Measurements from ENCODE around the gene EPS8. TPM values are rescaled to one million over a fixed set of nuclear protein-coding genes. Genes with fewer than 3 reads are reported as not detected.

The EPS8 gene
- total RNA-seq, 1 experiment from 2014 or later = 232 TPM

DNA sequence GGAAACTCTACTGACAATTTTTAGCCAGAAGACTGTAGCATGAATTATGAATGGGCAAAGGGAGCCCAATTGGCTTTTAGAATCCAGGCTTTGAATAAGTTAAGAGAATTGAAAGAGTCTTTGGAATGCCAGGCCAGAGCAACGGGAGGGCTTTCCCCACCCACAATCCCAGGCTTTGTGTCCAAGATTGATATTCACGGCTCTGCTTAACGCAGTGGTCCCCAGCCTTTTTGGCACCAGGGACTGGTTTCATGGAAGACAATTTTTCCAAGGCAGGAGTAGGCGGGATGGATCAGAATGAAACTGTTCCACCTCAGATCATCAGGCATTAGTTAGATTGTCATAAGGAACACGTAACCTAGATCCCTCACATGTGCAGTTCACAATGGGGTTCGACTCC, 79.6 kb downstream of the EPS8 start:
- ChIA-PET CTCF (no interaction called here), POLR2A (ENCODE audit: unreplicated experiment) (no interaction called here)
- BruUV-seq (replicated peaks) = no TSS peak
- intact Hi-C loops (cut with micrococcal nuclease; ENCODE audit: unreplicated experiment) = no loop called here
- H3K4me1 ChIP-seq (replicated peaks; ENCODE audit: insufficient read depth) = no peaks in the 10 kb centered on the region
- peaks cover 62% of the 10 kb centered on the region for H3K79me2 ChIP-seq (ENCODE audit: low read depth)
- H3K9me3 ChIP-seq (ENCODE audit: insufficient read depth, low read depth) = no peaks in the 10 kb centered on the region; the same call in 1 of the 2 replicates
- no peaks in the 10 kb centered on the region for H3K9me2 ChIP-seq (ENCODE audit: insufficient read depth)
- no peak for DNase-seq
- no peaks in the 10 kb centered on the region; the same call in 1 of the 2 replicates for H3F3A ChIP-seq (ENCODE audit: insufficient read depth, low read depth)
- peaks cover 4% of the 10 kb centered on the region for H3K36me3 ChIP-seq (ENCODE audit: low read depth)
- H3K27ac ChIP-seq = no peak overlapping the region
- no peak for TF ChIP-seq EZH2 (IDR thresholded peaks at IDR 0.05; ENCODE audit: low read depth)
- TF ChIP-seq, protein P1, sequence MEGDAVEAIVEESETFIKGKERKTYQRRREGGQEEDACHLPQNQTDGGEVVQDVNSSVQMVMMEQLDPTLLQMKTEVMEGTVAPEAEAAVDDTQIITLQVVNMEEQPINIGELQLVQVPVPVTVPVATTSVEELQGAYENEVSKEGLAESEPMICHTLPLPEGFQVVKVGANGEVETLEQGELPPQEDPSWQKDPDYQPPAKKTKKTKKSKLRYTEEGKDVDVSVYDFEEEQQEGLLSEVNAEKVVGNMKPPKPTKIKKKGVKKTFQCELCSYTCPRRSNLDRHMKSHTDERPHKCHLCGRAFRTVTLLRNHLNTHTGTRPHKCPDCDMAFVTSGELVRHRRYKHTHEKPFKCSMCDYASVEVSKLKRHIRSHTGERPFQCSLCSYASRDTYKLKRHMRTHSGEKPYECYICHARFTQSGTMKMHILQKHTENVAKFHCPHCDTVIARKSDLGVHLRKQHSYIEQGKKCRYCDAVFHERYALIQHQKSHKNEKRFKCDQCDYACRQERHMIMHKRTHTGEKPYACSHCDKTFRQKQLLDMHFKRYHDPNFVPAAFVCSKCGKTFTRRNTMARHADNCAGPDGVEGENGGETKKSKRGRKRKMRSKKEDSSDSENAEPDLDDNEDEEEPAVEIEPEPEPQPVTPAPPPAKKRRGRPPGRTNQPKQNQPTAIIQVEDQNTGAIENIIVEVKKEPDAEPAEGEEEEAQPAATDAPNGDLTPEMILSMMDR (conservative IDR thresholded peaks at IDR 0.05) = no peak
- no peak overlapping the region for H2AFZ ChIP-seq
- H3K4me2 ChIP-seq = no peak overlapping the region
- H3K4me3 ChIP-seq = no peak overlapping the region
- H4K20me1 ChIP-seq (ENCODE audit: insufficient read depth) = no peaks in the 10 kb centered on the region
- H3K27me3 ChIP-seq (ENCODE audit: insufficient read depth, low read depth) = no peaks in the 10 kb centered on the region

GRCh38 chr12:15708396-15709076, 80.7 kb downstream of the EPS8 start:
- DNase-seq = no peak
- Histone ChIP-seq H3K36me3 (ENCODE audit: low read depth) (peaks cover 5% of the 10 kb centered on the region), H3K79me2 (ENCODE audit: low read depth) (peaks cover 64% of the 10 kb centered on the region), H3K9me2 (ENCODE audit: insufficient read depth) (no peaks in the 10 kb centered on the region), H3K9me3 (ENCODE audit: insufficient read depth, low read depth) (no peaks in the 10 kb centered on the region; the same call in 1 of the 2 replicates), H2AFZ (no peak overlapping the region), H3K27ac (no peak overlapping the region), H3K4me3 (no peak overlapping the region), H3F3A (ENCODE audit: insufficient read depth, low read depth) (no peaks in the 10 kb centered on the region; the same call in 1 of the 2 replicates), H3K27me3 (ENCODE audit: insufficient read depth, low read depth) (no peaks in the 10 kb centered on the region), H3K4me2 (no peak overlapping the region), H4K20me1 (ENCODE audit: insufficient read depth) (no peaks in the 10 kb centered on the region), H3K4me1 (replicated peaks; ENCODE audit: insufficient read depth) (no peaks in the 10 kb centered on the region)
- ChIA-PET CTCF (no interaction called here), POLR2A (ENCODE audit: unreplicated experiment) (no interaction called here)
- BruUV-seq (replicated peaks) = no TSS peak
- intact Hi-C loops (cut with micrococcal nuclease; ENCODE audit: unreplicated experiment) = no loop called here
- TF ChIP-seq, protein P1 (conservative IDR thresholded peaks at IDR 0.05) = no peak
- TF ChIP-seq EZH2 (IDR thresholded peaks at IDR 0.05; ENCODE audit: low read depth) = no peak

- no peaks in the 10 kb centered on the region for H4K20me1 ChIP-seq (ENCODE audit: insufficient read depth)
- TF ChIP-seq, protein P1 (conservative IDR thresholded peaks at IDR 0.05) = no peak
- no peak for TF ChIP-seq EZH2 (IDR thresholded peaks at IDR 0.05; ENCODE audit: low read depth)
- no peak overlapping the region for H3K4me2 ChIP-seq
- no peak overlapping the region for H2AFZ ChIP-seq
- H3K36me3 ChIP-seq (ENCODE audit: low read depth) = peaks cover 9% of the 10 kb centered on the region
- DNase-seq = no peak
- H3K4me3 ChIP-seq = no peak overlapping the region
- intact Hi-C loops (cut with micrococcal nuclease; ENCODE audit: unreplicated experiment) = no loop called here
- CTCF ChIA-PET = no interaction called here
- POLR2A ChIA-PET (ENCODE audit: unreplicated experiment) = no interaction called here
- no peaks in the 10 kb centered on the region; the same call in 1 of the 2 replicates for H3F3A ChIP-seq (ENCODE audit: insufficient read depth, low read depth)
- H3K79me2 ChIP-seq (ENCODE audit: low read depth) = peaks cover 61% of the 10 kb centered on the region
- no TSS peak for BruUV-seq (replicated peaks)
- H3K4me1 ChIP-seq (replicated peaks; ENCODE audit: insufficient read depth) = 0 out of 2 replicates have a peak, but pooled peaks cover 3% of the 10 kb centered on the region
- H3K27me3 ChIP-seq (ENCODE audit: insufficient read depth, low read depth) = no peaks in the 10 kb centered on the region
- no peak overlapping the region for H3K27ac ChIP-seq
- H3K9me3 ChIP-seq (ENCODE audit: insufficient read depth, low read depth) = no peaks in the 10 kb centered on the region
- no peaks in the 10 kb centered on the region for H3K9me2 ChIP-seq (ENCODE audit: insufficient read depth)
These were observed 81.5 kb downstream of the EPS8 start for GRCh38 chr12:15707516-15708199.

Data from PC-9 (cell line).